Activated naive CD8-positive, alpha-beta T cell treated with anti-CD3 and anti-CD28 coated beads, Interleukin-2, amount 50 U/mL, for 24 hours (primary cell): Measurements from ENCODE around the gene ZNF507.
"Not testable (repeated sequence)": the region's sequence is repeated elsewhere in the genome, so short reads cannot be mapped to it uniquely, and the experiment has no call there.

Experiments
- ATAC-seq: fragments of 150-1000 bp; cut with Tn5 transposase; one replicate; pipeline ENCODE4 v1.10.0; 2021
- DNase-seq: peaks from one replicate; pipeline ENCODE4 v3.0.0; 2021
- H3K27ac Mint-ChIP-seq: one replicate; pipeline ENCODE4 v1.8.0; 2021; ENCODE audit warnings: mild to moderate bottlenecking, mixed read lengths
- H3K27me3 Mint-ChIP-seq: one replicate; pipeline ENCODE4 v1.8.0; 2021; ENCODE audit warnings: mixed read lengths
- H3K36me3 Mint-ChIP-seq: one replicate; pipeline ENCODE4 v1.8.0; 2021; ENCODE audit warnings: low read depth, mixed read lengths
- H3K4me1 Mint-ChIP-seq: one replicate; pipeline ENCODE4 v1.8.0; 2021; ENCODE audit warnings: mixed read lengths
- H3K4me3 Mint-ChIP-seq: one replicate; pipeline ENCODE4 v1.8.0; 2021; ENCODE audit warnings: mild to moderate bottlenecking, moderate library complexity, mixed read lengths
- H3K9me3 Mint-ChIP-seq: one replicate; pipeline ENCODE4 v1.8.0; 2021; ENCODE audit warnings: mixed read lengths

The ZNF507 gene

GRCh38 chr19:32404213-32404932 is 59.0 kb downstream of the ZNF507 start:
- peaks cover 9% of the 10 kb centered on the region for H3K36me3 Mint-ChIP-seq
- H3K9me3 Mint-ChIP-seq, result no peaks in the 10 kb centered on the region
- peak overlapping the region; percentile 87 for H3K27ac Mint-ChIP-seq
- ATAC-seq (no peak), DNase-seq (peak; percentile 3)
- peaks cover 23% of the 10 kb centered on the region for H3K4me1 Mint-ChIP-seq
- peak overlapping the region; percentile 84 for H3K4me3 Mint-ChIP-seq
- no peaks in the 10 kb centered on the region for H3K27me3 Mint-ChIP-seq

GRCh38 chr19:32404933-32405430 is 59.6 kb downstream of the ZNF507 start:
- H3K27me3 Mint-ChIP-seq, result no peaks in the 10 kb centered on the region
- H3K4me1 Mint-ChIP-seq, result peaks cover 23% of the 10 kb centered on the region
- peaks cover 13% of the 10 kb centered on the region for H3K36me3 Mint-ChIP-seq
- H3K27ac Mint-ChIP-seq, result peak overlapping the region; percentile 87
- DNase-seq (peak; percentile 22), ATAC-seq (no peak)
- peak overlapping the region; percentile 84 for H3K4me3 Mint-ChIP-seq
- no peaks in the 10 kb centered on the region for H3K9me3 Mint-ChIP-seq

- Mint-ChIP-seq H3K4me3 (peak within 1 kb of the TSS; percentile 84), H3K27ac (peak within 1 kb of the TSS; percentile 87), H3K36me3 (peaks cover 14% of the 10 kb centered on the region), H3K4me1 (peaks cover 23% of the 10 kb centered on the region), H3K9me3 (no peaks in the 10 kb centered on the region), H3K27me3 (no peaks in the 10 kb centered on the region)
- ATAC-seq (peak; percentile 97), DNase-seq (peak; percentile 95)
Measured at GRCh38 chr19:32405431-32406160, 60.2 kb downstream of the ZNF507 start, which contains the start of gene DPY19L3. Gene DPY19L3 (plus strand): TSS chr19:32405770. CDS start chr19:32408254, 2,484 bp downstream.

GRCh38 chr19:32406161-32407003 is 61.0 kb downstream of the ZNF507 start:
- peaks cover 20% of the 10 kb centered on the region for H3K36me3 Mint-ChIP-seq
- ATAC-seq (no peak), DNase-seq (no peak)
- peak overlapping the region; percentile 73 for H3K27ac Mint-ChIP-seq
- H3K9me3 Mint-ChIP-seq, result no peaks in the 10 kb centered on the region
- H3K4me3 Mint-ChIP-seq, result peak overlapping the region; percentile 84
- no peaks in the 10 kb centered on the region for H3K27me3 Mint-ChIP-seq
- H3K4me1 Mint-ChIP-seq, result peaks cover 21% of the 10 kb centered on the region

- peak overlapping the region; percentile 84 for H3K4me3 Mint-ChIP-seq
- H3K27me3 Mint-ChIP-seq, result no peaks in the 10 kb centered on the region
- H3K4me1 Mint-ChIP-seq, result peaks cover 21% of the 10 kb centered on the region
- peak overlapping the region; percentile 73 for H3K27ac Mint-ChIP-seq
- no peak for DNase-seq
- ATAC-seq, result no peak
- no peaks in the 10 kb centered on the region for H3K9me3 Mint-ChIP-seq
- peaks cover 27% of the 10 kb centered on the region for H3K36me3 Mint-ChIP-seq
Measured at GRCh38 chr19:32407004-32407992, 61.9 kb downstream of the ZNF507 start.

- no peaks in the 10 kb centered on the region for H3K4me1 Mint-ChIP-seq
- H3K27ac Mint-ChIP-seq, result no peak overlapping the region
- peaks cover 42% of the 10 kb centered on the region for H3K36me3 Mint-ChIP-seq
- no peaks in the 10 kb centered on the region for H3K27me3 Mint-ChIP-seq
- H3K4me3 Mint-ChIP-seq, result no peak overlapping the region
- DNase-seq, result no peak
- H3K9me3 Mint-ChIP-seq, result no peaks in the 10 kb centered on the region
- ATAC-seq, result no peak
Measured at GRCh38 chr19:32415246-32415645, 69.8 kb downstream of the ZNF507 start.

- H3K4me1 Mint-ChIP-seq, result no peaks in the 10 kb centered on the region
Measured at GRCh38 chr19:32415669-32416068, 70.3 kb downstream of the ZNF507 start.

GRCh38 chr19:32416749-32417456 is 71.5 kb downstream of the ZNF507 start:
- no peak for ATAC-seq
- Mint-ChIP-seq H3K27ac (no peak overlapping the region), H3K4me1 (peaks cover 8% of the 10 kb centered on the region), H3K27me3 (no peaks in the 10 kb centered on the region), H3K4me3 (no peak overlapping the region), H3K36me3 (peaks cover 32% of the 10 kb centered on the region), H3K9me3 (no peaks in the 10 kb centered on the region)
- DNase-seq, result no peak

More at GRCh38 chr19:32415669-32416068, 70.3 kb downstream of the ZNF507 start:
- H3K36me3 Mint-ChIP-seq, result peaks cover 42% of the 10 kb centered on the region
- H3K27me3 Mint-ChIP-seq, result no peaks in the 10 kb centered on the region
- no peaks in the 10 kb centered on the region for H3K9me3 Mint-ChIP-seq
- no peak for ATAC-seq
- H3K4me3 Mint-ChIP-seq, result no peak overlapping the region
- H3K27ac Mint-ChIP-seq, result no peak overlapping the region
- DNase-seq, result no peak

- peaks cover 13% of the 10 kb centered on the region for H3K4me1 Mint-ChIP-seq
- DNase-seq (no peak), ATAC-seq (no peak)
- H3K27ac Mint-ChIP-seq, result no peak overlapping the region
- no peak overlapping the region for H3K4me3 Mint-ChIP-seq
- H3K27me3 Mint-ChIP-seq, result no peaks in the 10 kb centered on the region
- peaks cover 28% of the 10 kb centered on the region for H3K36me3 Mint-ChIP-seq
- no peaks in the 10 kb centered on the region for H3K9me3 Mint-ChIP-seq
Measured at GRCh38 chr19:32418155-32418554, 72.7 kb downstream of the ZNF507 start.

- no peak overlapping the region for H3K4me3 Mint-ChIP-seq
- H3K4me1 Mint-ChIP-seq, result peaks cover 13% of the 10 kb centered on the region
- no peaks in the 10 kb centered on the region for H3K9me3 Mint-ChIP-seq
- peaks cover 16% of the 10 kb centered on the region for H3K36me3 Mint-ChIP-seq
- ATAC-seq (no peak), DNase-seq (no peak)
- peak overlapping the region; percentile 5 for H3K27ac Mint-ChIP-seq
- H3K27me3 Mint-ChIP-seq, result no peaks in the 10 kb centered on the region
Measured at GRCh38 chr19:32421589-32422361, 76.4 kb downstream of the ZNF507 start.

- no peaks in the 10 kb centered on the region for H3K9me3 Mint-ChIP-seq
- ATAC-seq (no peak), DNase-seq (no peak)
- peaks cover 13% of the 10 kb centered on the region for H3K4me1 Mint-ChIP-seq
- peaks cover 19% of the 10 kb centered on the region for H3K36me3 Mint-ChIP-seq
- H3K4me3 Mint-ChIP-seq, result no peak overlapping the region
- H3K27ac Mint-ChIP-seq, result no peak overlapping the region
- no peaks in the 10 kb centered on the region for H3K27me3 Mint-ChIP-seq
Measured at GRCh38 chr19:32422435-32422834, 77.0 kb downstream of the ZNF507 start.

- not testable (repeated sequence) for H3K27me3 Mint-ChIP-seq, H3K9me3 Mint-ChIP-seq, DNase-seq, ATAC-seq, H3K27ac Mint-ChIP-seq, H3K4me3 Mint-ChIP-seq
- H3K36me3 Mint-ChIP-seq, result peaks cover 17% of the 10 kb centered on the region
- peaks cover 13% of the 10 kb centered on the region for H3K4me1 Mint-ChIP-seq
Measured at GRCh38 chr19:32423944-32424343, 78.5 kb downstream of the ZNF507 start.
